ENCODE measurements around the gene PDHA1.

Gene PDHA1

DNA sequence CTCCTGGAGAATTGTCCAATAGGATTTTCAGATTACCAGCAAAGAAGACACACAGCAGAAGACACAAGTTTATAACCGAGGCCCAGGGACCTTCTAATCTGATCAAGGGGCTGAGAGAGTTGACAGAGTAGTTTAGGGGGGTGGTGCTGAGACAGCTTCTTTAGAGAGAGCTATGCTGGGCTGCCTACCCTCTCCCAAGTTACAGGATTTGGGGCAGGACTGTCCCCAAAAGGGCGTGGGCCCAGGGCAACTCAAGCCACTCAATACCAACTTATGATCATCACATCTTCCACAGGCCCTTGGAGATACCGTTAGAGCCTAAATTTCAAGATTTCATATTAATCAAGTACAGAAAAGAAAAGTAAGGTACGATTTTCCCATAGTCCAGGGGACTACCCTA, 43.0 kb downstream of the PDHA1 start:
- Histone ChIP-seq H3K4me1 (ENCODE audit: insufficient read depth, low read length, severe bottlenecking) (no peaks in the 10 kb centered on the region), H3K9me3 (ENCODE audit: low read length) (no peaks in the 10 kb centered on the region), H3K9me2 (ENCODE audit: low read depth, low read length) (no peaks in the 10 kb centered on the region), H3F3A (ENCODE audit: insufficient read depth, low read length) (no peaks in the 10 kb centered on the region), H3K4me3 (ENCODE audit: low read depth, low read length, poor library complexity, severe bottlenecking) (no peak overlapping the region), H4K20me1 (ENCODE audit: insufficient read depth, low read length) (no peaks in the 10 kb centered on the region), H3K79me2 (ENCODE audit: insufficient read depth, low read length) (no peaks in the 10 kb centered on the region), H3K27ac (ENCODE audit: low read depth, low read length, poor library complexity, severe bottlenecking) (no peak overlapping the region), H3K36me3 (ENCODE audit: insufficient read depth, low read length) (no peaks in the 10 kb centered on the region), H3K4me2 (ENCODE audit: low read length) (no peak overlapping the region), H3K9ac (ENCODE audit: low read length) (no peak overlapping the region), H3K27me3 (ENCODE audit: insufficient read depth, low read length) (no peaks in the 10 kb centered on the region), H2AFZ (ENCODE audit: low read length) (no peak overlapping the region)
- TF ChIP-seq, protein P1, sequence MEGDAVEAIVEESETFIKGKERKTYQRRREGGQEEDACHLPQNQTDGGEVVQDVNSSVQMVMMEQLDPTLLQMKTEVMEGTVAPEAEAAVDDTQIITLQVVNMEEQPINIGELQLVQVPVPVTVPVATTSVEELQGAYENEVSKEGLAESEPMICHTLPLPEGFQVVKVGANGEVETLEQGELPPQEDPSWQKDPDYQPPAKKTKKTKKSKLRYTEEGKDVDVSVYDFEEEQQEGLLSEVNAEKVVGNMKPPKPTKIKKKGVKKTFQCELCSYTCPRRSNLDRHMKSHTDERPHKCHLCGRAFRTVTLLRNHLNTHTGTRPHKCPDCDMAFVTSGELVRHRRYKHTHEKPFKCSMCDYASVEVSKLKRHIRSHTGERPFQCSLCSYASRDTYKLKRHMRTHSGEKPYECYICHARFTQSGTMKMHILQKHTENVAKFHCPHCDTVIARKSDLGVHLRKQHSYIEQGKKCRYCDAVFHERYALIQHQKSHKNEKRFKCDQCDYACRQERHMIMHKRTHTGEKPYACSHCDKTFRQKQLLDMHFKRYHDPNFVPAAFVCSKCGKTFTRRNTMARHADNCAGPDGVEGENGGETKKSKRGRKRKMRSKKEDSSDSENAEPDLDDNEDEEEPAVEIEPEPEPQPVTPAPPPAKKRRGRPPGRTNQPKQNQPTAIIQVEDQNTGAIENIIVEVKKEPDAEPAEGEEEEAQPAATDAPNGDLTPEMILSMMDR (IDR thresholded peaks at IDR 0.05; ENCODE audit: low read length) = no peak
- no peak for TF ChIP-seq EZH2 (IDR thresholded peaks at IDR 0.05; ENCODE audit: borderline replicate concordance, low read length)

DNA sequence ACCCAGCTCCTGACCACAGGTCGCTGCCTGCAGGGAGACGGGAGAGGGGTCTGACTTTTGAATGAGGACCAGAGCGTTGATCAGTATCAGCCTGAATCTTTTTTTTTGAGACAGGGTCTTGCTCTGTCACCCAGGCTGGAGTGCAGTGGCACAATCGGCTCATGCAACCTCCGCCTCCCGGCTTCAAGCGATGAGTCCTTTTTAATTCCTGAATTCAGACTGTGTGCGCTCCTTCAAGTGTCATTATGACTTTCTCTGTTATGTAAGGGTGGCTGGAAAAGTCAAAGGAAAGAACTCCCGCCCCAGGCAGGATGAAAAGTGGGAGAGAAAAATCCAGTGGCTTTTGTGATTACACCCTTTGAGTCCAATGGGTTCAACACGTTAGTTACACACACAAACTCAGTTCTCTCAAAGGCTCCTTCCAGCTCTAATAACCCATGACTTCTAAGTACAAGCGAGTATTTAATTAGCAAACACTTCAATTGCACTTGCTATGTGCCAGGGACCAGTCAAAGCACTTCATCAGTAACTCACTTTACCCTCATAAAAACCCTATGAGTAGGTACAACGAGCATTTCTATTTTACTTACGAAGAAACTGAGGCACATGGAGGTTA, 44.4 kb downstream of the PDHA1 start:
- Histone ChIP-seq H3K27ac (ENCODE audit: low read depth, low read length, poor library complexity, severe bottlenecking) (no peak overlapping the region), H3K79me2 (ENCODE audit: insufficient read depth, low read length) (no peaks in the 10 kb centered on the region), H3K4me2 (ENCODE audit: low read length) (no peak overlapping the region), H4K20me1 (ENCODE audit: insufficient read depth, low read length) (no peaks in the 10 kb centered on the region), H3K9ac (ENCODE audit: low read length) (no peak overlapping the region), H3K4me1 (ENCODE audit: insufficient read depth, low read length, severe bottlenecking) (no peaks in the 10 kb centered on the region), H2AFZ (ENCODE audit: low read length) (no peak overlapping the region), H3F3A (ENCODE audit: insufficient read depth, low read length) (no peaks in the 10 kb centered on the region), H3K9me2 (ENCODE audit: low read depth, low read length) (no peaks in the 10 kb centered on the region), H3K36me3 (ENCODE audit: insufficient read depth, low read length) (no peaks in the 10 kb centered on the region), H3K4me3 (ENCODE audit: low read depth, low read length, poor library complexity, severe bottlenecking) (no peak overlapping the region), H3K9me3 (ENCODE audit: low read length) (no peaks in the 10 kb centered on the region), H3K27me3 (ENCODE audit: insufficient read depth, low read length) (no peaks in the 10 kb centered on the region)
- TF ChIP-seq EZH2 (IDR thresholded peaks at IDR 0.05; ENCODE audit: borderline replicate concordance, low read length) = no peak
- TF ChIP-seq, protein P1 (IDR thresholded peaks at IDR 0.05; ENCODE audit: low read length) = no peak

DNA sequence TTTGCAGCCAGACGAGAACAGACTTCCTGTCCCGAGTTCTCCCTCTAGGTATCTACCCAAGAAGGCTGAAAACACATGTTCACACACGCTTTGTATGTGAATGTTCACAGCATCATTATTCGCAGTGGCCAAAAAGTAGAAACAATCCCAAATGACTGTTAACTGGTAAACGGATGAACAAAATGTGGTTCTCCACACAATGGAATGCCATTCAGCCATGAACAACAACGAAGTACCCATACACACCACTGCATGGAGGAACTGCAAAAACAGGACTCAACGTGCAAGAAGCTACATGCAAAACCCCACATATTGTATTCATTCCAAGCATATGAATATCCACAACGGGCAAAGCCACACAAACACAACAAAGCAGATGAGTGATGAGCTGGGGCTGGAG, 45.0 kb downstream of the PDHA1 start:
- Histone ChIP-seq H3F3A (ENCODE audit: insufficient read depth, low read length) (no peaks in the 10 kb centered on the region), H3K9ac (ENCODE audit: low read length) (no peak overlapping the region), H3K9me3 (ENCODE audit: low read length) (no peaks in the 10 kb centered on the region), H3K36me3 (ENCODE audit: insufficient read depth, low read length) (no peaks in the 10 kb centered on the region), H2AFZ (ENCODE audit: low read length) (no peak overlapping the region), H3K4me2 (ENCODE audit: low read length) (no peak overlapping the region), H4K20me1 (ENCODE audit: insufficient read depth, low read length) (no peaks in the 10 kb centered on the region), H3K4me1 (ENCODE audit: insufficient read depth, low read length, severe bottlenecking) (no peaks in the 10 kb centered on the region), H3K27me3 (ENCODE audit: insufficient read depth, low read length) (no peaks in the 10 kb centered on the region), H3K9me2 (ENCODE audit: low read depth, low read length) (no peaks in the 10 kb centered on the region), H3K79me2 (ENCODE audit: insufficient read depth, low read length) (no peaks in the 10 kb centered on the region), H3K27ac (ENCODE audit: low read depth, low read length, poor library complexity, severe bottlenecking) (no peak overlapping the region), H3K4me3 (ENCODE audit: low read depth, low read length, poor library complexity, severe bottlenecking) (no peak overlapping the region)
- no peak for TF ChIP-seq EZH2 (IDR thresholded peaks at IDR 0.05; ENCODE audit: borderline replicate concordance, low read length)
- TF ChIP-seq, protein P1 (IDR thresholded peaks at IDR 0.05; ENCODE audit: low read length) = no peak

Data from OCI-LY1 (cell line).